Measurements from ENCODE around the gene CPVL. TPM values are rescaled to one million over a fixed set of nuclear protein-coding genes. Genes with fewer than 3 reads are reported as not detected.

The CPVL gene
- polyA plus RNA-seq, 3 donors, result 410 to 1,111 (median 1,108) TPM

DNA sequence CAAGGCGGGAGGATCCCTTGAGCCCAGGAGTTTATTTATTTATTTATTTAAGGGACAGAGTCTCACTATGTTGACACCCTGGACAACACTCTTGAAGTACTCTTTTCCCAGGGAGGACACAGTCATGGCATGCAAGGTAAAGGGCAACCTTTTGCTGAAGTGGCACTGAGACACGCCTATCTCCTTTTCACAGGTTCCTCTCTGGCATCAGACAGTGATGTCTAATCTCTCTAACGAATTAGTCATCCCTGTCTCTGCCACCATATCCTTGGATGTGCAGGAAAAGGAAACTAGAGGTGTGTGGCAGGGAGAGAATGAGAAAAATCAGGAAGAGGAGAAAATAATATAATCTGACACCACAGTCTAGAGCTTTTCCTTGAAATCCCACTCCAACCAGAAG is 19.5 kb downstream of the CPVL start:
- no peak overlapping the region for H2AFZ ChIP-seq (ENCODE audit: insufficient read depth, low read depth, low read length, poor library complexity, severe bottlenecking)
- peaks cover 38 to 54% of the 10 kb centered on the region in 2 donors for H3K4me1 ChIP-seq (ENCODE audit: control insufficient read depth in 1 of 2, insufficient read depth in 2 of 2, low read length in 2 of 2)
- H3K4me3 ChIP-seq (replicated peaks in 1 of 3; ENCODE audit: low read depth in 2 of 3, low read length in 3 of 3), result no peak overlapping the region
- Mint-ChIP-seq H3K36me3 (peaks cover 32 to 38% of the 10 kb centered on the region in 2 donors), H3K4me1 (peaks cover 54% of the 10 kb centered on the region), H3K27me3 (ENCODE audit: low read depth in 3 of 3) (no peaks in the 10 kb centered on the region), H3K9me3 (no peaks in the 10 kb centered on the region), H3K27ac (no peak overlapping the region), H3K4me3 (no peak overlapping the region)
- TF ChIP-seq, protein P1, sequence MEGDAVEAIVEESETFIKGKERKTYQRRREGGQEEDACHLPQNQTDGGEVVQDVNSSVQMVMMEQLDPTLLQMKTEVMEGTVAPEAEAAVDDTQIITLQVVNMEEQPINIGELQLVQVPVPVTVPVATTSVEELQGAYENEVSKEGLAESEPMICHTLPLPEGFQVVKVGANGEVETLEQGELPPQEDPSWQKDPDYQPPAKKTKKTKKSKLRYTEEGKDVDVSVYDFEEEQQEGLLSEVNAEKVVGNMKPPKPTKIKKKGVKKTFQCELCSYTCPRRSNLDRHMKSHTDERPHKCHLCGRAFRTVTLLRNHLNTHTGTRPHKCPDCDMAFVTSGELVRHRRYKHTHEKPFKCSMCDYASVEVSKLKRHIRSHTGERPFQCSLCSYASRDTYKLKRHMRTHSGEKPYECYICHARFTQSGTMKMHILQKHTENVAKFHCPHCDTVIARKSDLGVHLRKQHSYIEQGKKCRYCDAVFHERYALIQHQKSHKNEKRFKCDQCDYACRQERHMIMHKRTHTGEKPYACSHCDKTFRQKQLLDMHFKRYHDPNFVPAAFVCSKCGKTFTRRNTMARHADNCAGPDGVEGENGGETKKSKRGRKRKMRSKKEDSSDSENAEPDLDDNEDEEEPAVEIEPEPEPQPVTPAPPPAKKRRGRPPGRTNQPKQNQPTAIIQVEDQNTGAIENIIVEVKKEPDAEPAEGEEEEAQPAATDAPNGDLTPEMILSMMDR (IDR thresholded peaks at IDR 0.05), result no peak
- peaks cover 0 to 30% of the 10 kb centered on the region in 2 donors for H3K36me3 ChIP-seq (replicated peaks in 1 of 2; ENCODE audit: control insufficient read depth in 1 of 2, insufficient read depth in 2 of 2, low read length in 2 of 2)
- no peak for DNase-seq
- no peak overlapping the region for H3K9ac ChIP-seq (ENCODE audit: insufficient read depth, low read length, poor library complexity, severe bottlenecking)
- H3K27me3 ChIP-seq (ENCODE audit: control insufficient read depth in 2 of 2, insufficient read depth in 2 of 2, low read length in 2 of 2), result no peaks in the 10 kb centered on the region
- no peaks in the 10 kb centered on the region for H3K9me3 ChIP-seq (replicated peaks in 1 of 2; ENCODE audit: control insufficient read depth in 1 of 2, insufficient read depth in 1 of 2, low read length in 2 of 2)
- H3K4me2 ChIP-seq (replicated peaks; ENCODE audit: extremely low read depth, low read length, poor library complexity, severe bottlenecking), result no peak overlapping the region
- no peak overlapping the region for H3K27ac ChIP-seq (ENCODE audit: low read depth in 1 of 2, low read length in 2 of 2)
- H3K79me2 ChIP-seq (ENCODE audit: insufficient read depth, low read length), result peaks cover 88% of the 10 kb centered on the region
- intact Hi-C loops (cut with micrococcal nuclease), result no loop called here
- H4K20me1 ChIP-seq (ENCODE audit: insufficient read depth, low read length), result peaks cover 93% of the 10 kb centered on the region
- no CpG with 5 or more reads among the region's 3 CpGs for WGBS (ENCODE audit: insufficient coverage)

DNA sequence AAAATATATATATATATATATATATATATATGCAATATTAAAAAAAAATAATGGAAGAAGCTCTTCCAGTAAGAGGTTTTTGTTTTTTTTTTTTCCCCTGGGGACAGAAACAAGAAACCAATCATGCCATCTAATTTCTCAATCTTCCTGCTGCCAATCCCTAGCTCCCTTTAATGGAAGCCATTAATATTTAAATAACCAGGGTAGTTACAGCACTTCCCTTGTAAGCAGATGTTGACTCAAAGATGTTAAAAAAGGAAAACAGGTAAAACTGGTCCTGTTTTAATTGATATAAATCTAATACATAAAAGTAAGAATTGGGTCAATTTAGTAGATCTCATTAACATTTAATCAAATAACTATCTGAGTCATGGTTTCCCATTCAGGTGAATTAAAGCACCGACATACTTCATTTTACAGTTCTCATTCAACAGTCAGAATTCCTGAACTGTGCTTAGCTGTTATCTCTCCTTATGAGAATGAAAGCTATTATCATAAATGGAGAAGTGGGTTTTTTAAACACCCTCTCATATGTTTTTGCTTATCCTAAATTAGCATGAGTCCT is 22.6 kb downstream of the CPVL start:
- peaks cover 43 to 49% of the 10 kb centered on the region in 2 donors for H3K36me3 Mint-ChIP-seq
- H3K4me3 Mint-ChIP-seq, result no peak overlapping the region
- Histone ChIP-seq H3K36me3 (replicated peaks in 1 of 2; ENCODE audit: control insufficient read depth in 1 of 2, insufficient read depth in 2 of 2, low read length in 2 of 2) (peaks cover 17 to 49% of the 10 kb centered on the region in 2 donors), H3K4me2 (replicated peaks; ENCODE audit: extremely low read depth, low read length, poor library complexity, severe bottlenecking) (no peak overlapping the region), H3K27ac (ENCODE audit: low read depth in 1 of 2, low read length in 2 of 2) (no peak overlapping the region), H3K4me3 (replicated peaks in 1 of 3; ENCODE audit: low read depth in 2 of 3, low read length in 3 of 3) (no peak overlapping the region), H3K27me3 (ENCODE audit: control insufficient read depth in 2 of 2, insufficient read depth in 2 of 2, low read length in 2 of 2) (no peaks in the 10 kb centered on the region), H3K79me2 (ENCODE audit: insufficient read depth, low read length) (peaks cover 69% of the 10 kb centered on the region), H2AFZ (ENCODE audit: insufficient read depth, low read depth, low read length, poor library complexity, severe bottlenecking) (no peak overlapping the region), H4K20me1 (ENCODE audit: insufficient read depth, low read length) (peaks cover 89% of the 10 kb centered on the region), H3K9ac (ENCODE audit: insufficient read depth, low read length, poor library complexity, severe bottlenecking) (no peak overlapping the region), H3K4me1 (ENCODE audit: control insufficient read depth in 1 of 2, insufficient read depth in 2 of 2, low read length in 2 of 2) (peaks cover 10 to 23% of the 10 kb centered on the region in 2 donors), H3K9me3 (replicated peaks in 1 of 2; ENCODE audit: control insufficient read depth in 1 of 2, insufficient read depth in 1 of 2, low read length in 2 of 2) (no peaks in the 10 kb centered on the region)
- no CpG with 5 or more reads among the region's 1 CpG for WGBS (ENCODE audit: insufficient coverage)
- H3K27ac Mint-ChIP-seq, result no peak overlapping the region
- TF ChIP-seq, protein P1 (IDR thresholded peaks at IDR 0.05), result no peak
- no peaks in the 10 kb centered on the region for H3K27me3 Mint-ChIP-seq (ENCODE audit: low read depth in 3 of 3)
- no peak for DNase-seq
- peaks cover 27% of the 10 kb centered on the region for H3K4me1 Mint-ChIP-seq
- no peaks in the 10 kb centered on the region for H3K9me3 Mint-ChIP-seq
- intact Hi-C loops (cut with micrococcal nuclease), result no loop called here

All from CD14-positive monocyte (primary cell).